ENCODE measurements around the gene KLK14.

DNA sequence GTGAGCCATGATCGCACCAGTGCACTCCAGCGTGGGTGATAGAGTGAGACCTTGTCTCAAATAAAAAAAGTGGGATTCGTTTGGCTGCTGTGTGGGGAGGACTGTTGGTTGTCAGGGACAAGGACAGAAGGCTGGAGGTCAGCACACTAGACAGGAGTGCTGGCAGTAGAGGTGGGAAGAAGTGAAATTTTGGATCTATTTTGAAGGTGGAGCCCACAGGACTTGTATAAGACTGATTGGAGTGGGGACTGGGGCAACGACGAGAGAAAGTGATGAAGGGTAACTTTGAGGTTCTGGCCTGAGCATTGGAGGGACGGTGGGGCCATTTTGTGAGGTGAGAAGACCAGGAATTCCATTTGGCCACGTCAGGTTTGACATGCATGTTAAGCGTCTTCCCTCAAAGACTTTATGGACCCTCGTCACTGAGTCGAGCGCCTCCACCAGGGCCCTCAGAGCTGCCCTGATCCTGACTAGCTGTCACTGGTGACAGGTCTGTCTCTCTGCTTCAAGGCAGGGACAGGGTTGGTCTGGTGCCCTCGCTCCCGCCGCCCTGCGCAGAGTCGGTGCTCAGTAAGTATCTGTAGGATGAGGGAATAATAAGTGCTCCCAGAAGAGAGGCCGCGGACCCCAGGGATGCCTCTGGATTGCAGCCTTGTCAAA is 24.8 kb upstream of the KLK14 start:
- TF ChIP-seq EZH2 (IDR thresholded peaks at IDR 0.05; ENCODE audit: insufficient read depth, poor library complexity, severe bottlenecking) (no peak), EZH2phosphoT487 (IDR thresholded peaks at IDR 0.05; ENCODE audit: insufficient read depth, low read depth) (no peak)
